M059J (cell line): ENCODE data around the gene GBX1. TPM values are rescaled to one million over a fixed set of nuclear protein-coding genes. Genes with fewer than 3 reads are reported as not detected.
A peak's percentile ranks its signal among the peaks of the same experiment; 100 is the strongest.

Experiments used
- DNase-seq: peaks from one replicate; pipeline ENCODE4 v3.0.0-alpha.2; 2012; ENCODE audit warnings: low read depth
- total RNA-seq: library from RNA; depleted of rRNA; stranded (reverse); fragments of >200 nt; shearing (Covaris generic); gene quantifications from 2 replicates; pipeline ENCODE4 v1.2.3, GENCODE V29; 2014

GBX1 gene
- total RNA-seq, 1 experiment from 2014 or later, result not detected

DNA sequence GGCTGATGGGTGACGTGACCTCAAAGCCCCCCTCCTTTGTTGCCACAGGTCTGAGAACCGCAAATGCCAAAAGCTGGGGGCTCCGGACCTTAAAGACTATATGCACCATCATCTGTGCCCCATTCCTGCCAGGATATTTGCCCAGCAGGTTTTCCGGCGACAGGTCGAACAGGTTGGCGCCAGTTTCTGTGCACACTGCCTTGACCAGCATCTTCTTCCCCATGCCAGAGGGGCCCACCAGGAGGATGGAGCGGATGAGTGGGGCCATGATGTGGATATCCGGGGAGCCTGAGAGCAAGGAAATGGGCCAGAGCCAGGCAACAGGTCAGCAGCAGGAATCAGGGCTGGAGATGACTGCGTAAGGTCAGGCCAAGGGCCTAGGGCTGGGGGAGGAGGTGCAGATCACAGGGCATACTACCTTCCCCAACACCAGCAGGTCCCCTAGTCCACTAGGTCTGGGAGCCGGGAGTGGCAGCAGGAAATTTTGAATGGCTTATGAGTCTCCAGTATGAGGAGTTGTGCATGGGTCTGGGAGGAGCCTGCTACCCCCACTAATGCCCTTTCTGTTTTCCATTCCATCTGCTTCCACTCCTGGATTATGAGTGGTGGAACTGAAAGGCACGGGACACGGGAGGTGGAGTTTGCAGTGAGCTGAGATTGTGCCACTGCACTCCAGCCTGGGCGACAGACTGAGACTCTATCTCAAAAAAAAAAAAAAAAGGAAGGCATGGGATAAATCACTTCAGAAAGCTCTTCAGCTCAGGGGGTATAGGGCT, 25.9 kb upstream of the GBX1 start:
- DNase-seq, result no peak

DNA sequence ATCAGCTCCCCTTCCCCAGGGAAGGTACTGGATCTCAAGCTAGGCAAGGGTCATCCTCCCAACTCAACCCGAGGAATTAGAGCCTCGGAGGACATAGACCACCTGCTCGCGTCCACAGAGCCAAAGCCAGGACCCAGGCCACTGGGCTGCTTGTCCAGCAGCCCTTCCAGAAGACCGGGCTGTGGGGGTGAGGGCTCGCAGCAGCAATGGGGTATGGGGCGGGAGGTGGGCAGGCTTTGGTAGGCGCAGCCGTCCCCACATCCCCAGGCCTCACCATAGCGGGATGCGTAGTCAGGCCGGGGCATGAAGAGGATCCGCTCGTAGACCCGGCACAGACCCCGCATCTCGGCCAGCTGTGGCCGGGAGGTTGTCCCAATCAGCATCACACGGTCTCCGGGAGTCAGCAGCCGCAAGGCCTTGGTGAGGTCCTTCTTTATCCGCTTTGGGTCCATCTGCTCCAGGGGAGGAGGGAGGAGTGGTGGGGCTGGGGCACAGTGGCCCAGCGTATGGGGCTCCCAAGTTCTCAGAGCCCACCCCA, 24.6 kb upstream of the GBX1 start:
- no peak for DNase-seq

GRCh38 chr7:151191544-151191943, 24.1 kb upstream of the GBX1 start:
- peak; percentile 12 for DNase-seq

DNA sequence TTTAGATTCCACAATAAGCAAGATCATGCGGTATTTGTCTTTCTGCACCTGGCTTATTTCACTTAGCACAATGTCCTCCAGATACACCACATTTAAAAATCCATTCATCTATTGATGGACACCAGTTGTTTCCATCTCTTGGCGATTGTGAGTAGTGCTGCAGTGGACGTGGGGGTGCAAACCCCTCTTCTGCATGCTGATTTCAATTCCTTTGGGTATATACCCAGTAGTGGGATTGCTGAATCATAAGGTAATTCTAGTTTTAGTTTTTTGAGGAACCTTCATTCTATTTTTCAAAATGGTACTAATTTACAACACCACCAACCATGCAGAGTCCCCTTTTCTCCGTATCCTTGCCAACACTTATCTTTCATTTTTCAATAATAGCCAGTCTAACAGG, 21.5 kb upstream of the GBX1 start:
- DNase-seq, result no peak

DNA sequence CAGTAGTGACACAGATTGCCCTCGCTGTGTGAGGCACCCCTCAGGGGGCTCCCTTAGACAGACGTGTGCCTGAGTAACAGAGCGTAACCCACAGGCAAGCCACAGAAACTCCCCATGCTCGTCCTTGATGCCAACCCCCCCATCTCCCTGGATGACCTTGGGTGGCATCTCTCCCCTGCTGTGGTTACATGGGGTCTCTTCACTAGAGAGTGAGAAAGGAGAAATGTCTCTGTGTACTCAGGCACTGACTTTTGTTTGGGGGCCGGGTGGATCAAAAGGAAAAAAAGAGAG, 20.7 kb upstream of the GBX1 start:
- DNase-seq, result no peak

- DNase-seq, result no peak
Observed at GRCh38 chr7:151187409-151188251, 20.1 kb upstream of the GBX1 start.

GRCh38 chr7:151186640-151187408, 19.3 kb upstream of the GBX1 start, which contains the start of gene ASB10:
TSS of gene ASB10 (minus strand) at chr7:151187250. CDS start at chr7:151187130, 120 bp downstream.
- no peak for DNase-seq

- no peak for DNase-seq
Observed at GRCh38 chr7:151185762-151186639, 18.5 kb upstream of the GBX1 start.

DNA sequence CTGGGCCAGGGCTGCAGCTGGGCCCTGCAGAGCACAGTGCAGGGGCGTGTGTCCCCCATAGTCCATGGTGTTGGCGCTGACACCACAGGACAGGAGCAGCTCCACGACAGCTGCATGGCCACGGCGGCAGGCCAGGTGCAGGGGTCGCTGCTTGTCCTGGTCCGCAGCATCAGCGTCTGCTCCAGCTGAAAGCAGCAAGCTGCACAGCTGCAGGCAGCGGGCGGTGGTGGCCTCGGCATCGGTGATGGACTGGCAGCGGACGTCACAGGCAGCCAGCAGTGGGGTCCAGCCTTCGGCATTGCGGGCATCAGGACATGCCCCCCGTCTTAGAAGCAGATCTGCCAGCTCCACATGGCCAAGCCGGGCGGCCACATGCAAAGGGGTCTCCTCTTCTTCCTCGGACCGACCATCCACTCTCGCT, 13.5 kb upstream of the GBX1 start:
- DNase-seq, result no peak

- no peak for DNase-seq
Observed at GRCh38 chr7:151179946-151180345, 12.5 kb upstream of the GBX1 start.

- DNase-seq, result no peak
Observed at GRCh38 chr7:151179287-151179860, 11.9 kb upstream of the GBX1 start.

- DNase-seq, result no peak
Observed at GRCh38 chr7:151178831-151179230, 11.3 kb upstream of the GBX1 start.

GRCh38 chr7:151178236-151178635, 10.7 kb upstream of the GBX1 start:
- DNase-seq, result no peak

- DNase-seq, result no peak
Observed at GRCh38 chr7:151177310-151177709, 9.8 kb upstream of the GBX1 start.

DNA sequence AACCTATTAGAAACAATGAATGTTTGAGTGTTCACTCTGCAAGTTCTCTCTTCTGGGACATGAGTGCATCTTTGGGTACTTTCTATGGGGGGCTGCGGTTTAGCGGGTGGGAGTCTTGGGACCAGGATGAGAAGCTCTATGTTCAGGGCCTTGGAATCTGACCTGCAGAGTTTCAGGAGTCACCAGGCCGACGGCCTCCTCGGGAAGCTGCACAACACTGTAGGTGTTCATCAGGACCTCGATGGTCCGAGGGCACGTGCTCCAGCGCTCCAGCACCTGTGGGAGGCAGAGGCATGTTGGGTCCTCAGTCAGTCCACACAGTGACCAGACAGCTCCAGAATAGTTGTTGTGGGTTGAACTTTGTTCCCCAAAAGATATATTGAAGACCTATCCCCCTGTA, 8.9 kb upstream of the GBX1 start:
- no peak for DNase-seq

- no peak for DNase-seq
Observed at GRCh38 chr7:151175793-151176311, 8.4 kb upstream of the GBX1 start.

DNA sequence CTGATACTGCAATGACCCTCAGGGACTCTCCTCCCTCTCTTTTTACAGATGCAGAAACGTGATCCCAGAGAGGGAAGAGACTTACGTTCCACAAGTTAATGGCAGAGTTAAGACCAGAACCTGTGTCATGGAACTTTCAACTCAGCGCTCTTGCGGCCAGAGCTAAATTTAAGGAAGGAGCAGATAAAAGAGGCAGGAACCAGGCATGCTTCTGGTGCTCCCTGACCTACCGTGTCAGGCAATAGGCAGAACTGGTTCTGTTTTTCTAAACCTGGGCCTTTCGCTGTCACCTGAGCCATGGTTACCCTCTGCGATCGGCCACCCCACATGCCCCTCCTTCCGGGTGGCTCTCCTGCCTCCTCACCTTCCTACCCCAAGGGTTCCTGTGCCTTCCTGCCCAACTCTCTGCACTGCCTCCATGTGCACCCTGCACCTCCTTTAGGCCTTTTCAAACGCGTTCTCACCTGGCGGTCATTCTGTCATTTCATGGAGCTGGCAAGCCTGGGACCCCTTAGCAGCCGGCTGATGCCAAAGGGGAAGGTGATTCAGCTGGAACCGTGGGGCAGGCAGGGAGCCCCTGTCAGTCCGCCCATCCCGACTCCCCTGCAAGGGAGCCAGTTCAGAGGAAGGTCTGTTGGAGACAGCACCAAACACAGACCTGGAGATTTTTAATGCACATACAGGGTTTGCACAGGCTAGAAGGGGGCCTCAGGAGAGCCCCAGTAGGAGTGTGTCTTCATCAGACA, 7.7 kb upstream of the GBX1 start:
- DNase-seq, result no peak

GRCh38 chr7:151174246-151175046, 7.0 kb upstream of the GBX1 start:
- no peak for DNase-seq
